ENCODE data around the gene SHF. TPM values are rescaled to one million over a fixed set of nuclear protein-coding genes. Genes with fewer than 3 reads are reported as not detected.

SHF gene
- total RNA-seq, 1 experiment from 2014 or later: 21.7 TPM

GRCh38 chr15:45165536-45165935, 22.2 kb downstream of the SHF start:
- TF ChIP-seq, protein P1, sequence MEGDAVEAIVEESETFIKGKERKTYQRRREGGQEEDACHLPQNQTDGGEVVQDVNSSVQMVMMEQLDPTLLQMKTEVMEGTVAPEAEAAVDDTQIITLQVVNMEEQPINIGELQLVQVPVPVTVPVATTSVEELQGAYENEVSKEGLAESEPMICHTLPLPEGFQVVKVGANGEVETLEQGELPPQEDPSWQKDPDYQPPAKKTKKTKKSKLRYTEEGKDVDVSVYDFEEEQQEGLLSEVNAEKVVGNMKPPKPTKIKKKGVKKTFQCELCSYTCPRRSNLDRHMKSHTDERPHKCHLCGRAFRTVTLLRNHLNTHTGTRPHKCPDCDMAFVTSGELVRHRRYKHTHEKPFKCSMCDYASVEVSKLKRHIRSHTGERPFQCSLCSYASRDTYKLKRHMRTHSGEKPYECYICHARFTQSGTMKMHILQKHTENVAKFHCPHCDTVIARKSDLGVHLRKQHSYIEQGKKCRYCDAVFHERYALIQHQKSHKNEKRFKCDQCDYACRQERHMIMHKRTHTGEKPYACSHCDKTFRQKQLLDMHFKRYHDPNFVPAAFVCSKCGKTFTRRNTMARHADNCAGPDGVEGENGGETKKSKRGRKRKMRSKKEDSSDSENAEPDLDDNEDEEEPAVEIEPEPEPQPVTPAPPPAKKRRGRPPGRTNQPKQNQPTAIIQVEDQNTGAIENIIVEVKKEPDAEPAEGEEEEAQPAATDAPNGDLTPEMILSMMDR (conservative IDR thresholded peaks at IDR 0.05): no peak
- no CpG with 5 or more reads among the region's 5 CpGs for WGBS (ENCODE audit: extremely low coverage, insufficient read length, low lambda C conversion rate)
- H2BK15ac ChIP-seq (ENCODE audit: low read depth, low read length): no peak overlapping the region
- no peaks in the 10 kb centered on the region for H4K20me1 ChIP-seq (ENCODE audit: control insufficient read depth, insufficient read depth, insufficient read length)
- H3K9me3 Mint-ChIP-seq: no peaks in the 10 kb centered on the region
- H3K79me2 ChIP-seq (ENCODE audit: insufficient read depth, low read length): no peaks in the 10 kb centered on the region
- no peak overlapping the region for H3K56ac ChIP-seq (ENCODE audit: insufficient read length, low read depth, low read length)
- H3K23me2 ChIP-seq (ENCODE audit: insufficient read length, low read depth, low read length, poor library complexity, severe bottlenecking): no peaks in the 10 kb centered on the region
- no peak overlapping the region for H3K27ac ChIP-seq (ENCODE audit: insufficient read length, low read depth, low read length)
- H3K36me3 Mint-ChIP-seq (ENCODE audit: insufficient read depth in 1 of 3, low read depth in 3 of 3): peaks cover 0 to 3% (median 2%) of the 10 kb centered on the region in 3 experiments; a peak in 3 of 7 replicates
- no peak overlapping the region for H3T11ph ChIP-seq (ENCODE audit: low read length)
- no peak overlapping the region for H3K4me2 ChIP-seq (ENCODE audit: insufficient read depth, insufficient read length, low read length)
- H3K27me3 ChIP-seq (ENCODE audit: insufficient read depth, low read length): no peaks in the 10 kb centered on the region
- H2BK12ac ChIP-seq (ENCODE audit: insufficient read length, low read depth, low read length): no peak overlapping the region
- no peak overlapping the region for H3K9ac ChIP-seq (ENCODE audit: extremely low read depth, insufficient read length, low read length)
- no peak overlapping the region for H2BK20ac ChIP-seq (ENCODE audit: low read depth, low read length, poor library complexity, severe bottlenecking)
- H3K79me1 ChIP-seq (ENCODE audit: insufficient read depth, low read depth, low read length, poor library complexity, severe bottlenecking): no peaks in the 10 kb centered on the region
- H2BK120ac ChIP-seq (ENCODE audit: low read depth, low read length, poor library complexity, severe bottlenecking): no peak overlapping the region
- H3K4ac ChIP-seq (ENCODE audit: low read depth, low read length): no peak overlapping the region
- peaks cover 36 to 37% of the 10 kb centered on the region in 2 experiments for H3K4me1 Mint-ChIP-seq
- H3K9me3 ChIP-seq (ENCODE audit: control insufficient read depth, low read depth, low read length): no peaks in the 10 kb centered on the region
- H3K27me3 Mint-ChIP-seq (ENCODE audit: low read depth): peaks cover 10% of the 10 kb centered on the region; the same call in 1 of the 2 replicates
- no peak overlapping the region for H4K5ac ChIP-seq (ENCODE audit: insufficient read length, low read depth, low read length)
- no peak overlapping the region for H2BK5ac ChIP-seq (ENCODE audit: insufficient read length, low read length)
- H3K4me3 Mint-ChIP-seq: peak overlapping the region; percentile 63 to 75; a peak in 4 of 5 replicates
- no peak overlapping the region for H4K8ac ChIP-seq (replicated peaks; ENCODE audit: insufficient read length, low read depth, low read length)
- no peak overlapping the region for H2AK5ac ChIP-seq (ENCODE audit: insufficient read length, low read length)
- no peak overlapping the region for H2AFZ ChIP-seq (ENCODE audit: low read length)
- H3K18ac ChIP-seq (ENCODE audit: insufficient read length, low read depth, low read length): no peak overlapping the region
- H3K23ac ChIP-seq (ENCODE audit: insufficient read length, low read depth, low read length): no peak overlapping the region
- H4K91ac ChIP-seq (ENCODE audit: insufficient read length, low read depth, low read length): no peak overlapping the region
- H3K27ac Mint-ChIP-seq: no peak overlapping the region
- H3K14ac ChIP-seq (ENCODE audit: insufficient read depth, low read length): no peak overlapping the region
- no peak for DNase-seq
- H3K4me1 ChIP-seq (ENCODE audit: insufficient read depth, low read length): peaks cover 7% of the 10 kb centered on the region
